DMS114 treated with DMSO at 0.1 percent for 48 hours (cell line): ENCODE results near the gene TWIST1.

Source experiments
- DNase-seq: peaks from one replicate; lab custom pipeline; 2025; ENCODE audit not compliant: unreplicated experiment; lab: John Stamatoyannopoulos, UW

TWIST1 gene

DNA sequence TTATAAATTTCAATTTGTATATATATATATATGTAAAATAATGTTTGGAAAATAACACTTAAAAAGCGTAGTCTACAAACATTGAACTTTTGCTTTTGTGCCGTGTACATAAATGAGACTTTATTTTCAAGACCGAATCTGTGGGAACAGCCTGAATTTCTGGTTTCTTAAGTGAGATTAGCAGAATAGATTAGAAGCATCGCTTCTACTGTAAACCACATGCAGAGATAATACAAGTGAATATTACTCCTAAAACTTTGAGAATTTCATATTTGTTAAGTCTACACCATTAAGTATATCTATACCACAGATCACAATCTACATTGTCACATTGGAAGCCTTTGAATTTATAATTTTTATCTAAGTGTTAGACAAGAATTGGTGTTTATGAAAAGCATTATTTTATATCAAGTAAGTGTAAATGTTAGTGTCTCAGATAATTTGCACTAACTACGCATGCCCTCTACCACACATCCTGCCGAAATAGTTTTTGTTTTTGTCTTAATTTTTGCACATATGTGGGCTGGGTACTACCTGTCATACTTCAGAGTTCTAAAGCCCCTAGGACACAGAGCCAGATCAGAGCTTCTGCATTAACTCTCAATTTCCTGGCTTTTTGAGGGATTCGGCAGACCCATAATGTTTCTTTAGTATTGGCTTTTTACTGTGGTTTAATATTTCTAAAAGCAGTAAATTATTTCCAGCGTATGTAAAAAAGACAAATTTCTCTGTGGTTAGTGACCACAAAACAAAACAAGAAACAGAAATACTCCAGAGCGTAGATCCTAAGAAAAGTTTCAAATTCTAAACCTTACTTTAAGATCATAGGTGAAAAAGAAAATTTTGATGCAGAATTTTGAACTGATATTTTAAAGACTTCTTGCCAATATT is 20.0 kb downstream of the TWIST1 start:
- DNase-seq: no peak

DNA sequence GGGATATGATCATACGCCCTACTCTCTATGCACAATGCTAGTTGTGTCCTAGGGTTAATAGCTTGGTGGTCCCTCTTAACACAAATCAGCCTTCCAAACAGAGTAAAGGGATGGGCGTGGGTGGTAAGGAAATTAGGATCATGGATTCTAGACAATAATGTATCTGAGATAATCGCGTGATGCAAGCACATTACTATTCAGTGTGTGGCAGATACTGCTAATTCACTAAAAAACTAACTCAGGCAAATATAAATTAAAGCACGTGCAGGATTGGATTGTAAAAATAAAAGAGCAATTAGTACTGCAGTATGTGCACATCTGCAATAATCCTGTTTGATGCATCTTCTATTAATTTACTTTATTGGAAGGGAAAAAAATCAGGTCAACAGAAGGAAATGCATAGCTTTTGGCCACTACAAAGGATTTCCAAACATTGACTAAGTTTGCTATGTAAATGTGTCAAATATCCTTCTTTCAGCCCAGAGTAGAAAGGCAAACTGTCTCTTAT is 22.0 kb downstream of the TWIST1 start:
- DNase-seq: peak; percentile 25

DNA sequence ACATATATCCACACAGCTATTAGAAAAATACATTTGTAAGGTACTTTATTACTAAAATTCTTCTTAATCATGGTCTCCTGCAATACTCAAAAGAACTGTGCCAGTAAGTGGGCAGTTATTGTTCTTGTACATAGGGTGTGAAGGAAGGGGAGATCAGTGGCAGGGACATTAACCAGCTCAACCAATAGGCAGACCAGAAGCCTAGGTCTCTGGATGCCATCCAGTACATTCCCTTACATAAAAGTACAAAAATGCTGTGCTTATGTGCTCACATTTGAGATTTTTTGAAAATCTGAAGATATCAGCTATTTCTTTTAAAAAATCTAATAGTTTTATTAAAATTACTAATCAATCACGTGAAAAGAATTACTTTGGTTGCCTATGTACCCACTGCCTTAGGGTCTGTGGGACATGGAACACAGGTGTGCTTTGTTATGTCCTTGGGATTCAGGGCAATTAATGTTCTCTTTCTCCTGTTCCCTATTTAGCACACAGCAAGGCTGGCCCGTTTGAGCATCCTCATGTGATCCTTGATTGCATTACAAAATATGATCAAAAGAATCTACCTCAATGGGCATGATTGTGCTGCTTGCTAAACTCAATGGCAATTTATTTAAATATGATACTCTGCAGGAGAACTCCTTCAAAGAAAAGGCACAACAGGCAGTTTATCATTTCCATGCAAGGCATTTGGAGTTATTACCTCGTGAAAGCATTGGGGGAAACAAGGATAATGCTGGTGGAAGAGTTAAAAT is 22.7 kb downstream of the TWIST1 start:
- no peak for DNase-seq

DNA sequence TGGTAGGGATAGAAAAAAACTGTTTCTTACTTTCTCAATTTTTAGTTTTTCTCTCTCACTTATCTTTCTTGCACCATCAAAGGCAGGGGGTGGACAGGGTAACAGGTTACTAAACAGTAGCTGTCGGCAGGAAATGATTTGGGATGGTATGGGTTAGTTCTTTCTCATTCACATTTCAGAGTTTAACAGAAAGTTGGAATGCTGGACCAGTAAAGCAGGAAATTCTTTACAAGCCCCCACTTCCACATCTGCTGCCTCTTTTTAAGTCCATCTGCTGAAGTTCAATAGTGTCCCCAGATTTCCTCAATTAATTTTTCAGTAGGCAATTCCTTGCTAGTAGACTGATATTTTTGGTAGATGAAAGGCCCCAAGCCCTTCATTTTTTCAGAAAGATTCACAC is 23.3 kb downstream of the TWIST1 start:
- DNase-seq: no peak

DNA sequence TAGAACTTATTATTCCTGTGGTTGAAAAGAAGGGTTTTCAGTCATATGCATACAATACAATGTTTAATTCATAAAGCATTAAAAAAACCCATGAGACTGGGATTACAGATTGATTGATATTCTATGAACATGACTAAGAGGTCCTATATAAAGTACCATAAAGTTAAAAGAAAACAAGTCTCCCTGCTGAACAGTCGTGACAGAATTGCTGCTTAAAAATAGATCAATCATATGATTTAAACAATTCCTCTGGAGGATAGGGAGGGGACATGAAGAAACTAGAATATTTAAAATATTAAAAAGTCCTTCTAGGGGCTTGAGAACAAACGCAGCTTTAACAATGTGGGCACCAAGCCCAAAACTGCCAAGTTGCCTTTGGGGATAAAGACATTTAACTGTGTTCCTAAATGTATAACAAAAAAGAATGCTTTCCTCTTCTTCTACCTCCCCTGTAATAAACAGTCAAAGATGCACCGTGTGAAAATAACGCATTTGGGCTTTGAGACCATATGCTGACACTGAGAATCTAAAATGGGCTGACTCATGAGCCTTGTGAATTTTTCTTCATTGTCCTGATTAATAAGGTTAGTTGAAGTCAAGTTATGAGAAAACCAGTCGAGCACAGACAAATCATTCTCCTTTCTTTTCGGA is 25.8 kb downstream of the TWIST1 start:
- DNase-seq: no peak

DNA sequence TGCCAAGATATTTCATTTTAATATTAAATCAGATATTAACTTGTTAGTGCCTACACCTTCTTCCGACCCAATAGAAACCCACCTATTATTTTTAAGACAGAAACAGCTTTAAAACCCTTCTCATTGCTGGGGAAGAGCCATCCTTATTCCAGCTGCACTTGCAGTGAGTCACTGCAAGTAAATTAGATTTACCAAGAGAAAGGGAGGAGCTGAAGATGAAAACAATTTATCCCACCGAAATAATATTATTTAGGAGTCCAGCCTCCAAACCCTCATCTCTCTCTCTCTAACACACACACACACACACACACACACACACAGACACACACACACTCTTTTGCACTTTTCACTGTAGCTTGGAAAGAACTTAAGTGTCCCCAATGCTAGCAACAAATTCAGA is 26.9 kb downstream of the TWIST1 start:
- no peak for DNase-seq

DNA sequence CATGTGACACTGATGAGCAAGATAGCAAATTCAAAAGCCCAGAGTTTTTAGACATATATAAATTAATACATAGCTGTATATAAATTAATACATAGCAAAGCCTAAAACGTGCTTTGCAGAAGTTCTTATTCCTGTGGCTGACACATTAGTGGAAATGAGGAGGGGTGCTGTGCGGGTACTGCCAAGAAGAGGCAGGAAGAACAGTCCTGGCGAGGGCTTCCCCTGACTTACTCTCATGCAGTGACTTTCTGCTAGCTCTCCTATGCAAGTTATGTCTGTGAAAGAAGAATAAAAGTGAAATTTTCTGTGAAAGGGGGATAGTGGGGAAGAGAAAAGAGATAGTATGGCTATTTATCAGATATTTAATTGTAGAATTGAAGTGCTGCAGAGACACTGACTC is 27.6 kb downstream of the TWIST1 start:
- DNase-seq: no peak

DNA sequence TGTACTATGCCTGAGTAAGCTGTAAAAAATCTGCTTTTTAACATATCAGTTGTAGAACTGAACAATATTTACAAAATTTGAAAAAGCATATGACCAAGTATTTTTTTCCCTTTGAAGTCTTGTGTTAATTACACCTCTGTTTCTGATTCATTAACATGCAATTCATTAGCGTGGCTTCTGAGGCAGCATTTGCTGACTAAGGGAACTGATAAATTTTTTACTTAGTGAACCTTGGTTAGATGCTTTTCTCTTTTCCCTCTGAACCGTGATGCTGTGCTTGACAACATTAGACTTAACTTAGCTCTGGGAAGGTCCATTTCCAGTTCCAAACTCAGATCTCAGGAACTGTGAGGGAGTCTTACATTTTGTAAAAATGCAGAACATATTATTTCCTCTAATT is 28.1 kb downstream of the TWIST1 start:
- no peak for DNase-seq

DNA sequence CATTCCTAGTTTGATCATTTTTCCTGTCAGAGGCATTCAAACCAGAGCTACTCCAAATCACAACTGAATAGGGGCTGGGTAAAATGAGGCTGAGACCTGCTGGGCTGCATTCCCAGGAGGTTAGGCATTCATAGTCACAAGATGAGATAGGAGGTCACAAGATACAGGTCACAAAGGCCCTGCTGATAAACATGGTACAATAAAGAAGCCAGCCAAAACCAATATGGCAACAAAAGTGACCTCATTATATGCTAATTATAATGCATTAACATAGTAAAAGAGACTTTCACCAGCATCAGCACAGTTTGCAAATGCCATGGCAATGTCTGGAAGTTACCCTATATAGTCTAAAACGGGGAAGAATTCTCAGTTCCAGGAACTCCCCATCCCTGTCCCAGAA is 37.3 kb downstream of the TWIST1 start:
- DNase-seq: no peak

DNA sequence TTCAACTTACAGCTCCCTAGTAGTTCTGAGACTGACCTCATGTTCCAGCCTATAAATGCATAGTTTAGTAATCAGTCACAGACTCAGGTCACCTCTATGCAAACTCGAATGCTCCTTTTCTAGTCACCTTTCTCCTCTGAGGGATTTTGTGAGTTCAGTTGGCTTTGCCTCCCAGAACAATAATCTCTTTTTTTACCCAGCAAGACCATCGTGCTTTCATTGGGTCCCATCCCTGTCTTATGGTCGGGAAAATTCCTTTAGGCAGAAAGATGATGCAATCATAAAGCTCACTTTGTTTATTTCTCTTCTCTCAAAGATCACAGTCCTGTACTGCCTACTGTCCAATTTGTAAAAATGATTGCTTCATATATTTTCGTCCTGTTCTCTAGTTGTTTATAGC is 38.4 kb downstream of the TWIST1 start:
- no peak for DNase-seq

DNA sequence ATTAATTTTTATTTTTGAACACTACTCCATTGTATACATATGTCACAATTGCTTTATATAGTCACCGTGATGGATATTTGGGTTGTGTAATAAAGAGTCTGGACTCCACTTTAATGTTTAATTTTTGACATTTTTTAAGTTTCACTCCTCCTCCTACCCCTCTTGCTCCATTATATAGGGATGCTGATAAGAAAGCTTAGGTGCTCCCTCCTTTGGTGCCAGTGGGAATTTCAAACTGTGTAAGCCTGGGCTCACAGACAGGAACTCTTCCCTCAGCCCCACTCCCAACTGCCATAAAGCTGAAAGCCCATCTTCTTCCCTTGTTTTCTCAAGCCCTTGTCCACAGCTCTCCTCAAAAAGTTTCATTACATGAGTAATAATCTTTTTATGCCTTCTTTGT is 47.6 kb downstream of the TWIST1 start:
- DNase-seq: no peak

DNA sequence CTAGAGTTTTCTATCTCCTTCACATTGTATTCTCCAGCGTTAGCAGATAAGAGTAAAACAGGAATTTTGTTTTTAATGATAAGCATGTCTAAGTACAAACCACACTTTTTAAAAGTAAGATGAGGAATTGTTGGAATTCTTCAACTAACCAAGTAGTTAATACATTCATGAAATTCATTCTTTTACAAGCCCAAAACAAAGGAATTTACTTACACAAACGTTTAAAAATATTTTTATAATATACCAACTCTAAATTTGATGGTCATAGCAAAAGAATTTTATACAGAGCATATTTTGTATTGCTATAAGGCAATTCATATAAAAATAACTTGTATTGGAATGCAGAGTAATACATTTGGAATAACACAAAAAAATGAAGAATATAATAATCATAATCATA is 51.3 kb downstream of the TWIST1 start:
- DNase-seq: no peak
